HG03280 (cell line): ENCODE measurements around the gene CACNA1D.

Experiments
- ATAC-seq: cut with Tn5 transposase; IDR thresholded peaks from one replicate; pipeline ENCODE4 v1.9.1; 2021; ENCODE audit warnings: mild to moderate bottlenecking, moderate library complexity; ENCODE audit not compliant: unreplicated experiment

CACNA1D gene

DNA sequence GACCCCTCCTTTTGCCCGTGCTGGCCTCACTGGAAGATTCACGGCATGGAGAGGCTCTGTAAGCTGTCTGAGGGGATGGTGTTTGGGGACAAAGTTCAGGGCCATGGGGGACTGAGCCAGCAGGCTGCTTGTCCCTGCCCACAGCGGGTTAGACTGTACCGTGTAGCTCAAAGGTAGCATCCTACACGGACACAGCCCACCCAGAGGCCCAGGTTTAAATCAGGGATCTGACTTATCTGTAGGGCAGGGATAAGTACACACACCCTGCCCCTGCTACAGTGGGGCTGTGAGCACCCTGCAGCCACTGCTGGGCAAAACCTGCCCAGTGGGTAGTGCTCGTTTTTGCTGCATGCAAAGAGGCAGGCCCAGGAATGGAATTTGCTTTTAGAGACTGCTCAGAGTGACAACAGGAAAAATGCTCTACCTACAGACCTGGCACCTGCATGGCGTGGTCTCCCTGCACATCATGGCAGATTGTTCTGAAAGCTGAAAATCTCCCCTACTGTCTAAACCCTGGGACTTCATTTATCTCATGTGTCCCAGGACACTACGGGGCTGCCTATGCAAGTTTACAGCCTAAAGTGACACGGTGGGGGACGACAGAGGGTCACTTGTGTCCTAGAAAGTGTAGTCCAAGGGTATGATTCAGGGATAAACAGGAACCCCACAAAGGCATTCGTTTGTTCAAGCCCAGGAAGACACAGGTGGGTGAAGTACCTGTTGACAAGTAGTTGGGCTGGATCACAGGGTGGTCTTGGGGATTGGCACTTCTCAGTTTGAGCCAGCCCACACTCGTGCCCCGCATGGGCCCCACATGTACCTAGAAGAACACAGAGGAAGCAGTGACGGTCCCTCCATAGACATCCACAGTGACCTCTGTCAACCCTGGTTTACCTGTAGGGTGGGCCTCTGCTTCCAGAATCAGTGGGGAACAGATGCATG is 324.1 kb downstream of the CACNA1D start:
- ATAC-seq = no peak

- no peak for ATAC-seq
These were observed 324.9 kb downstream of the CACNA1D start for GRCh38 chr3:53819163-53819868.

DNA sequence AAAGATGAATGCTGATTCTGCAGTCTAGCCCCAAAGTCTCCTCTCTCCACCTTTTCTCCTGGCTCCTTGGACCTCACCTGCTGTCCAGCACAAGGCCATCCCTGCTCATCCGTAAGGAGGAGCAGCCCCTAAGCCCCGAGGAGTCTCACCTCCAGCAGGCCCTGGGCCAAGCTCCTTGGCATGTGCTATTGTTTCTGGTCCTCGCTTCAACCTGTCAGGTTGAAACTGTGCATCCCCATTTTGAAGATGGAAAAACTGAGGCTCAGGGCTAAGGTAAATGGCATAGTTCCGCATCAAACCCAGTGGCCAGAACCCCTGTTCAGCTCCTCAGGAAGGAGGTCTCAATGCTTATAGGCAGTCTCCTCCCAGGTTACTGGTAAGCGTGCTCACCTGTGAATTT is 325.7 kb downstream of the CACNA1D start:
- no peak for ATAC-seq

DNA sequence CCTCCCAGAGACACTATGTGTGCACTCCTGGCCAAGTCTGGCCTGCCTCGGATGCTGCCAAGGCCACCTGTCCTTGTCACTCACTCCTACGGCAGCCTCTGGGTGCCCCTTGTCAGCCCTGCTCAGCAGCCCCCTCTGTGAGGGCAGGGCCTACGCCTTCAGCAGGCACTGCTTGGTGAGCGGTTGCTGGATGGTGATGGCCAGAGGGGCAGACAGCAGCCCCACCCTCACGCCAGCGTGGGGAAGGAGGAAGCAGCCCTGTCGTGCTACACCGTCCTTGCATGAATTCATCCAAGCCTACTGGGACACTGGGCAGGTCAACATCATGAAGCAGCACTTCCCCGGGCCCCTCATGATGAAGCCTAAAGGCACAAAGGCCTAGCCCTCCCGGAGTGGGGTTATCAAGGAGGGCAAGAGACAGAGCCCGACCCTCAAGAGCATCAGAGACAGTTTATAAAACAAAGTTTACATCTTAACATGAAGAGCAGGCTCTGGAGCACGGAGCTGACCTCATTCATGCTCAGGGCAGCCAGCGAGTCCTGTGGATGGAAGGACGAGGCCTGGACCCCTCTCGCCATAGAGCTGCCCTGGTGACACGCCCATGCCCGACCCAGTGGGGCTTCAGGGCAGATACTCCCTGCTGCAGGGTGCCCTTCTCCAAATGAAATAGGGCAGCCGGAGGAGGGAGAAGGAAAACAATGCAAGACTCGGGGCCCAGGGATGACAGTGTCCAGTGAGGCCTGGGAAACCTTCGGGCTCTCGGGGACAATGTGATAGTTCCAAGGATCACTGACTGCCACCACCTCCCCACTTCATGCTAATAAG is 326.6 kb downstream of the CACNA1D start:
- no peak for ATAC-seq

GRCh38 chr3:53821631-53822121 is 327.3 kb downstream of the CACNA1D start:
- no peak for ATAC-seq

DNA sequence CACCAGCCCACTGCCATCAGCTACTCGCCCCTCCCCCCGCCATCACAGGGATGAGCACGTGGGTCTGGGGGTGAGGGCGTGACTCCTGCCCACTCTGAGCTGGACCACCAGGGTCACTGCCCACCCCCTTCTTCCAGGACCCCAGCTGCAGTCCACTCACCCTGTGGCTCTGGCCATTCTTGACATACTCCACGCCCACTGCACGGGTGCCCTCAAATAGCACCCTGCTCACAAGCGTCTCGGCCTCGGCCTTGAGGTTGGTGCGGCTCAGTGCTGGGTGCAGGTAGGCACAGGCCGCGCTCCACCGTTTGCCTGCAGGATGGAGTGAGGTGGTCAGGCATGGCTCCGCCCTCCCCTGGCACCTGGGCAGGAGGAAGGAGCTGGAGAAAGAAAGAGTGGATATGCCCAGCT is 327.9 kb downstream of the CACNA1D start:
- no peak for ATAC-seq

DNA sequence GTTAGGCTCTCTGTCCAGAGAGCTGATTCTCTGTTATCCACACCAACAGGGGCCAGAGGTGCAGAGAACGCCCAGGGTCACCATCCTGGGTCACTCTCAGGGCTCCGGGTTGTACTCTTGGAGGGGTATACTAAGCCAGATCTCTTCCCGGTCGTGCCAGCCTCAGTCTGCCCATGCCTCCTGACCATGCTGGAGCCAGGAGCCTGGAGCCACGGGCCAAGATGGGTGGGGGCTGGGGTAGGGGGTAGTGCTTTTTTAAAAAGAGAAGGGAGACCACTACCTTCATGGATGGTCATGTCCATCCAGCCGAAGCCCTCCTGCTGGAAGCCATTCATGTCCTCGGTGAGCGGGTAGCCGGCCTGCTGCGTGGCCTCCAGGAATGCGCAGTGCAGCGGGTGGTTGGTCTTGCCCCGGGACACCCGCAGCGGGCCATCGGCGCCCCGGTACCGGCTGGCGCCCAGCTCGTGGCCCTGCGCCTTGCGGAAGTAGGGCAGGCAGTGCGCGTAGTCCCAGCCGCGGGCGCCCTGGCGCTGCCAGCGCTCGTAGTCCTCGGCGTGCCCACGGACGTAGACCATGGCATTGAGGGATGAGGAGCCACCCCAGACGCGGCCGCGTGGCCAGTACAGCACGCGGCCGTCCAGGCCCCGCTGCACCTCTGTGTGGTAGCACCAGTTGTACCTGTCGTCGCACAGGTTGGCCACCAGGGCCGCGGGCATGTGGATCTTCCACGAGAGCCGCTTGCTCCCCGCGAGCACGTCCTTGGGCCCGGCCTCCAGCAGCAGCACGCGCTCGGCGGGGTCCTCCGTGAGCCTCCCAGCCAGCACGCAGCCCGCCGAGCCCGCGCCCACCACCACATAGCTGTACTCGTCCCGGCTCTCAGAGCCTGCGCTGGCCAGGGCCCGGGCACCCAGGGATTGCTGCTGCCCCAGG is 328.9 kb downstream of the CACNA1D start:
- no peak for ATAC-seq

GRCh38 chr3:53823956-53824657 is 329.7 kb downstream of the CACNA1D start:
- no peak for ATAC-seq

DNA sequence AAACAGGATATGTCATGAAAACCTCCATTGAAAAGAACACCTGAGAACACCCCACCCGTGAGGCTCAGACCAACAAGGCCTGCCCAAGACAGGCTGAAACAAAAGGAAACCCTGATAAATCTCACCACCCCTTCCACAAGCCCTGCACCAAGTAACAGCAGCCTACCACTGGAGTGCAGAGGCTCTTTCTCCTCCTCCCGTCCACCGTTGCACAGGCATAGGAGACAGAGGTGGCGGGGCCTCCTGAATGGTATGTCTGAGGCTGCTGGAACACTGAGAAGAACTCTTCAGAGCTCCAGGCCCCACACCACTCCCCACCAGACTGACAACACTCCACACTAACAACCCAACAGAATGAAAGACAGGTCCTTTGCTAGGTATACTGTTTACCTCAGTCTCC is 330.4 kb downstream of the CACNA1D start:
- no peak for ATAC-seq

GRCh38 chr3:53826048-53826447 is 331.6 kb downstream of the CACNA1D start:
- ATAC-seq = no peak

DNA sequence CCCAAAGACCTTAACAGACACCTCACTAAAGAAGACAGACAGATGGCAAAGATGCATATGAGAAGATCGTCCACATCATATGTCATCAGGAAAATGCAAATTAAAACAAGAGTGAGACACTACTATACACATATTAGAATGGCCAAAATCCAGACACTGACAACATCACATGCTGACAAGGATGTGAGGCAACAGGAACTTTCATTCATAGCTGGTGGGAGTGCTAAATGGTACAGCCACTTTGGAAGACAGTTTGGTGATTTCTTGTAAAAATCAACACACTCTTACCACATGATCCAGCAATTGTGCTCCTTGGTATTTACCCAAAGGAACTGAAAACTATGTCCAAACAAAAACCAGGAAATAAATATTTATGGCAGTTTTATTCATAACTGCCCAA is 334.2 kb downstream of the CACNA1D start:
- no peak for ATAC-seq

GRCh38 chr3:53829605-53830004 is 335.2 kb downstream of the CACNA1D start:
- no peak for ATAC-seq

GRCh38 chr3:53830944-53831343 is 336.5 kb downstream of the CACNA1D start:
- ATAC-seq = no peak

GRCh38 chr3:53833053-53833645 is 338.7 kb downstream of the CACNA1D start:
- ATAC-seq = no peak

- no peak for ATAC-seq
These were observed 339.3 kb downstream of the CACNA1D start for GRCh38 chr3:53833700-53834099.

DNA sequence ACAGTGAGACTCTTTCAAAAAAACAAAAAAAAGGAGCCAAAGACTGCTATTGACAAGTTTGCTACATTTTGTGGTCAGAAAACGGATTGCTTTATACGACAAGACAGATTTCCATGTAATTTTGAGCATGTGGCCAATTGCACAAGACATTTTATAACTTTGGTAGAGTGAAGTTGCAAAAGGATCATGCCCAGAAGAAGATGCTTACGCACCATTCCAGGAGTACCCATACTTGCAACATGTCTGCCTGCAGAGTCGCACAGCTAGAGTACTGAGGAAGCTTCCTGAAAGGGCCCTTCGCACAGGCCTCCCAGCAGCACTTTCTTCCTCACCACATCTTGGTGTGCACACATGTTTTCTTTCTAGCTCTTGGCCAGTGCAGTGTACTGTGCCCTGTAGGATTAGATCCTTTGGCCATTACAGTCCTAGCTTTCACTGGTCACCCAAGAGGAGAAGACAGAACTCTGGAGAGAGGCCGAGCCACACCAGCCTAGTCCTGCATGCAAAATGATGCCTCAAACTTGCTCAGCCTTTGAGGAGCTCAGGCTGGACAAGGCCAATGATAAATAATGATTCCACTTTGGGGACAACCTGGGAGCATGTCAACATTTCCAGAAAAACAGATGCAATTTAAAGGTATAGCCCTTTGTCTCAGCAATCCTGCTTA is 340.2 kb downstream of the CACNA1D start:
- no peak for ATAC-seq

- no peak for ATAC-seq
These were observed 340.8 kb downstream of the CACNA1D start for GRCh38 chr3:53835257-53835656.

DNA sequence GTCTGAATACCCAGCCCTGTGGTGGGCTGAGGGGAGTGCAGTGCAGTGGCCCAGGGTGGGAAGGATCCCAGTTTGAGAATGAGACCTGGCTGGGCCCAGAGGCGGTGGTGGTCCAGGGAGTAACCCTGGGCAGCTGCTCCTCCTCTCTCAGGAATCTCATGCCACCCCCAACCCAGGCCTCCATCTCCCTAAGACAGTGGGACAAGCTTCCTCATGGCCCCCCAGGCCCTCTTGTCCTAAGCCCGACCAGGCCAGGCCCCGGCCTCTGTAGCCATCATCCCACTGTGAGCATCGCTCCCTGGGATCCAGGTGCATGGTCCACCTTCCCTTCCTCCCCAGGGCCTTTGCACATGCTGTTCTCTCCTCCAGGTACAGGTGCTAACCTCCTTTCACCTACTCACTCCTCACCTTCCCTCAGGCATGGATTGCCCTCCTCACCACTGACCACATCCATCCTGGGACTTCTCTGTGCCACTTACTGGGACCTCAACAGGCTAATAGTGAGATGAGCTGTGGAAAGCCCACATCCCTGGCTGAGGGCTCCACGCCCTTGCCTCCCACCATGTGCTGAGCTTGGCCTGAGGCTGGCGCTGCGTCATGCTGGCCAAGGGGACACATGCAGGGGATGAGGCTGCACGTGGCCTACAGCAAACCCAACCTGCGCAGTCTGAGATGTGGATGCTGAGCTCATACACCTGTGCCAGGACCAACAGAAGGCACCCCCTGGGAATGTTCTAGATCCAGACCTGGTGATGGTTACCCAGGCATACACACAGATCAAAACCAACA is 341.9 kb downstream of the CACNA1D start:
- ATAC-seq = no peak
